GM19025 (cell line): Measurements from ENCODE around the gene RPAIN.

Experiments used
- ATAC-seq: cut with Tn5 transposase; IDR thresholded peaks from one replicate; pipeline ENCODE4 v1.9.1; 2021; ENCODE audit warnings: mild to moderate bottlenecking, low read depth, moderate library complexity; ENCODE audit not compliant: unreplicated experiment

The RPAIN gene, protein sequence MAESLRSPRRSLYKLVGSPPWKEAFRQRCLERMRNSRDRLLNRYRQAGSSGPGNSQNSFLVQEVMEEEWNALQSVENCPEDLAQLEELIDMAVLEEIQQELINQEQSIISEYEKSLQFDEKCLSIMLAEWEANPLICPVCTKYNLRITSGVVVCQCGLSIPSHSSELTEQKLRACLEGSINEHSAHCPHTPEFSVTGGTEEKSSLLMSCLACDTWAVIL

DNA sequence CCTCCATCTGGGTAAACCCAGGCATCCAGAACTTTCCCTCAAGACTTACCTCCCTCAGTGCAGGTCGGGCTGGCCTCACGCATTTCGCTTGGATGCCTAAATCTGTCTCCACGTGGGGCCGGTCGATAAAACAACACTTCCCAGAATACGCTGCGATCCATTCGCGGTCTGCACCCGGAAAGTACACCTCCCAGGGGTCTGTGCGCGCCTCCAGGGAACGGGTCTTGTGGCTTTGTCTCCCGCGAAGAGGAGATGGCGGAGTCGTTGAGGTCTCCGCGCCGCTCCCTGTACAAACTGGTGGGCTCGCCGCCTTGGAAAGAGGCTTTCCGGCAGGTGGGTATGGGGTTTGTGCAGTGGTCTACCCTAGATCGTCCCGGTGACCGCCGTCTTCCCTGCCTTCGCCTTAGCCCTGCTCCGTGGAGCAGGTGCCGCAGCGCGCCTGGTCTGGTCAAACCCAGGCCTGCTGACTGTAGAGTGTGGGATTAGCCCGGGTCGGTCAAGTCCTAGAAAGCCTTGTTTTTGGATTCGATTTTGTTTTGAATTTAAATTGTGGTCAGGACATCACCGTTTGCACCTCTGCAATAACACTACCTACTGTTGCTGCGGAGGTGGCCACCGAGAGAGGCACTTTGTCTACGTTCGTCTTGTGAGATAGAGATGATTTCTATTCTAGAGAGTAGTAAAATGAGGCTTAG, at the start of gene RPAIN:
RPAIN (plus strand) TSS at position 224 of the 695 bp plus-strand sequence; CDS start at position 253, 29 bp downstream.
- peak; percentile 46 for ATAC-seq

DNA sequence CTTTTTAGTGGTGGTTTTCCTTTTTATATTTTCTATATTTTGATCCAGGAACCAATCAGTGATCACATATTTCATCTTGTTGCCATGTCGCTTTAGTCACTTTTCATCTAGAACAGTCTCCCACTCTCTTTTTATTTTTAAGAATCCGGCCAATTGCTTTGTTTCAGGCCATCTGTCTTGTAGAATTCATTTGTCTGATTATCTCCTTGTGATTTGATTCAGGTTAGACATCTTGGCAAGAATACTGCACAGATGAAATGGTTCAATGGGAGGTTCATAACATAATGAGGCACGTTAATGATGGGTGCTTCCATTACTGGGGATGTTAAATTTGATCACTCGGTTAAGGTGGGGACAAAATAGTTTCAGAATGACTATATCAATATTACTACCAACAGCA, 49.6 kb upstream of the RPAIN start:
- no peak for ATAC-seq

DNA sequence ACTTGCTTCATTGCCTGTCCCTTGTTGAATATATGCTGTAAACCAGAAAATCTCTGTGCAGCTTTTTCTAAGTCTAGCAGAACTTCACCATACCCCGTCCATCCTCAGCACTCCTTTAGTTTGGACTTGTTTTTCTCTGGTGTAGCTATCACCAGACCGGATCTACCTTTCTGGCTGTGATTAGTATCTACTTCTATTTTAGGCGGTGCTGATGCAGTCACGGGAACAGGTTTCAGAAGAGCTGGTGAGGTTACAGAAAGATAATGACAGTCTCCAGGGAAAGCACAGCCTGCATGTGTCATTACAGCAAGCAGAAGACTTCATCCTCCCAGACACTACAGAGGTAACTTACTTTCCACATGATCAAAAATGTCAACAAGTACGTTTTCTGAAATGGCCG, 46.9 kb upstream of the RPAIN start:
- no peak for ATAC-seq

DNA sequence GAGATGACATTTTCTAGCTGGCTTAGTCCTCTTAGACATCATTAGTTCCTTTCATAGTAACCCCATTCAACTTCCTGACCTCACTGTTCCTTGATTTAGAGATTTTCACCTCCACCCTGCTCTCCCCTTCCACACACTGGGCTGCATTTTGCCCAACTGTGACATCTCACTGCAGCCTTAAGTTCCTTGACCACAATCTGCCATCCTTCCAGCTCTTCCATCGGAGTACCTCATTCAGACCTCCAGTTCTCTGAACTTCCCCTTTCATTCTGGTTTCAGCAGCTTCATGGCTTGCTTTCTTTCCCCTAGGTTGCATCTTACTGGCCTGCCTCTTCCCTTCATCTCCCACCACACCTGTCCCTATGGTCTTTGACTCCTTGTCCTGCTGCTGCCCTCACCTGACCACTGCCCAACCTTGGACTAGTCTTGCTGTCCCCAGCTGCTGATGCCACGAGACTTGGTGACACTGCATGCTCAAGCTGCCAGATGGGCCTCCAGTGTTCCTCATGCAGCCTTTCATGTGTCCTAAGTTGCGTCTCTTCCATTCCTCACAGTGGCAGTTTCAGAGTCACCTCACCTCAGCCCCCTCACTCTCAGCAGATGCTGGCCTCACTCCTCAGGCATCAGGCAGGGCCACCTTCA, 41.3 kb upstream of the RPAIN start:
- no peak for ATAC-seq

DNA sequence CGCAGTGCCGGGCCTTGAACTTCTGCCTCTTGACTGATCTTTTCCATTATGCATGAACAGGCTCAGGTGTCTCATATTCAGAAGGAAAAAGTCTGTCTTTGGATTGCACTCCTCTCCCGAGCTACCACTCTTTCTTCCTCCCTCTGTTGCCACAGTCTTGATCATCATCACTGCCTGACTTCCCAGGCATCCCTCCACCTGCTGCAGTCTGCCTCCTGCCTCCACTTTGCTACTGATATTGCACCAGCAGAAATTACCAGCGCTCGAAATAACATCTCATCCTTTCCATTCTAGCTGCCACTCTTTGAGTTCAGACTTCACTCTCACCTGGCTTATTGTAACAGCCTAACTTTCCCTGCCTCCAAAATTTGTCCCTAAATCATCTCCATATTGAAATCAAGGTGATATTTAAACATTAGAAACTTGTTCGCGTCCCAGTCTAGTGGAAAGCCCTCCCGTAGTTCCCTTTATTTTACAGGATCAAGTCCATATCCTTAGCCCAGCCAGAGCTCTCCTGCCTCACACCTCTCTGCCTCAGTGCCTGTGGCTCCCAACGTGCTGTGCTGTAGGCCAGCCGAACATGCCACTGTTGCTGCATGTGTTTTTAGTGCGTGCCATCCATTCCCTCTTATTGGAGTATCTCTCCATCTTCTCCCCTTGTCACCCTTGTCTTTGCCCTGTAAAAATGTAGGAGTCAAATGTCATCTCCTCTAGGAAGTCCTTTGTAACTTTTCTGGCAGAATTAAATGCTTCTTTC, 40.5 kb upstream of the RPAIN start:
- ATAC-seq: no peak

DNA sequence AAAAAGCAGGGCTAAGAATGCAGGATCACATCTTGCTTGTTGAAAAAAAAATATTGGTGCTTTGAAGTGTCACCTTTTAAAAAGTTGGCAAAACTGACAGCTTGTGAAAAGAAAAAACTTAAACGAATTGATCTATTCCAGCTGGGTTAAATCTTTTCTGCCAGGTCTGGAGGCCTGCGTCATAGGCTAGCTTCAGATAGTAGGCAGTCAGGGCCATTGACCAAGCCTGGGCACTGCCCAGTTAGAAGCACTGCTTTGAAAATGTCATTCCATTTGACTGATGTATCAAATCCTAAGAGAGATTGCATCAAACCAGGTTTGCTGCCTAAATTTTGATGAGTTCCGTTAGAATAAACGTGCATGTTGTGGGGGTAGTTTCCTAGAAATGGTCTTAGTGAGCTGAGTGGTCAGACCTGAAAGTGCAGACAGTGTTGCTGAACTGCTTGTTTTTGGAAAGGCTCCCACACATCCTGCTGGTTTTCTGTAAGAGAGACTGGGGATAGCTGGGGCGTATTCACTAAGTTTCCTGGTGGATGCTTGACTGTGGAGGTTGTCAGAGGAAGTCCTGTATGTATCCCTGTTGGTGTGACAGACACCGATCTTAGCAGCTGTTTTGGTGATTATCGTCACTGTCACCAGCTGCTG, 39.4 kb upstream of the RPAIN start:
- ATAC-seq: no peak

DNA sequence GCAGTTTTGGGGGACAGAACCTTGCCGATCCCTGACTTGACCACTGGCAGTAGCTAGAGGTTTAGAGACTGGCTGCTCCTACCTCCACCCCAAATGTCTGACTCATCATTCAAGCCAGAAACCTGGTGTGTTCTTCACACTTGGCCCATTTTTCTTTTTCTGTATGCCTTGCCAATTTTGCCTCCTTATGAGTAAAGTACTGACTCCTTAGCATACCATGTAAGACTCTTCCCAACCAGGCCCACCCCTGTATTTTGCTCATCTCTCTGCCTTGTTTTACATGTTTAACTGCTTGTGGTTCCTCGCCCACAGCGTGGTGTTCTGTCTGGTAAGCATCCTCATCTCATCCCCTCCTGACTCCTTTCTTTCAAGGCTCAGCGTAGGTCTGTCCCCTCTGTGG, 38.4 kb upstream of the RPAIN start:
- ATAC-seq: no peak

DNA sequence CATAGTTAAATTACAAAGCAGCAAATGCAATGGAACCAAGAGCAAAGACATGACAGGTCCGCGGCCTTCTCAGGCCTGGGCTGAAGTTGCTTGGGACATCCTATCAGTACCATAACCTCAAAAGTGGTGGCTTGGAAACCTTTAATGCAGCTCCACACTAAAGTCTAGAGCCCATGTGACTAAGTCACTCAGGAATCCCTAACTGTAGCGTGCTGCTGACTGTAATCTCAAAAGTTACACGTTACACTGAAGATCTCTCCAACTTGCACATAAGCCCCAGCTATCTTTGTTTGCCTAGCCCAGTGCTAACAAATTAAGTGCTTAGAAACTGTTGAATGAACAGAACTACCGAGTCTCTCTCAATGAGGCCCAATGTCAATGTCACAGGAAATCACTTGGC, 28.3 kb upstream of the RPAIN start:
- no peak for ATAC-seq

DNA sequence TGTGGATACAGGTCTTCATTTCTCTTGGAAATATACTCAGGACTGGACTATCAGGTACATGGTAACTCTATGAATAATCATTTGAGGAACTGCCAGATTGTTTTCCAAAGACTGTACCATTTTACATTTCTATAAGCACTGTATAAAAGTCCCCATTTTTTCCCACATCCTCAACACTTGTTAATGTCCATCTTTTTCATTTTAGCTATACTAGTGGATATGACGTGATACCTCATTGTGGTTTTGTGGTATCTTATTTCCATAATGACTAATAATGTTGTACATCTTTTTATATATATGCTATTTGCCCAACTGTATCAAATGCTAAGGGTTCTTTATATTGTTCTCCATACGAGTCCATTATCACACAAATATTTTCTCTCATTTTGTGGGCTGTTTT, 23.4 kb upstream of the RPAIN start:
- no peak for ATAC-seq

DNA sequence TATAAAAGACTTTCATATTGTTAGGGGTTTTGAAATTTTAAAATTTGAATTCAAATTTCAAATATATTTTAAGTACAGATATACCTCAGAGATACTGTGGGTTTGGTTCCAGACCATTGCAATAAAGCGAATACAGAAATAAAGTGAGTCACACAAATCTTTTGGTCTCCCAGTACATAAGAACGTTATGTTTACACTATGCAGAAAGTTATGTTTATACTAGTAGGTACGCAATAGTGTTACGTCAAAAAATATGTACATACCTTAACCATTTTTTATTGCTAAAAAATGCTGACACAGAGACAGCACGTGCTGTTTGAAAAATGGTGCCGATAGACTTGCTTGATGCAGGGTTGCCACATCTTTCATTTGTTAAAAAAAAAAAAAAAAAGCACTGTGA, 20.2 kb upstream of the RPAIN start:
- ATAC-seq: no peak

DNA sequence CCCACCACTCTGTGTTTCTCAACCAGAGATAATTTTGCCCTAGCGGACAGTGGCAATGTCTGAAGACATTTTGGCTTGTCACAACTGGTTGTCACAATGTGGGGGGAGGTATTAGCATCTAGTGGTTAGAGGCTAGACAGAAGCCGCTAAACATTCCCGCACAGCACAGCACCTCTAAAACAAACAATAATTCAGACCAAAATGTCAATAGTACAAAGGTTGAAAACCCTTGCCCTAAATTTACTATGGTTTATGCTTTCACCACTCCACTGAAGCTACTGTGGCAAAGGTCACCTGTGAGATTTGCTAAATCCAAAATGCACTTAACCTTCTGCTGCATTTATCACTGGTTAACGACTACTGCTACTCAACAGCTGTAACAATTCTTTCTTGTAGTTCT, 14.6 kb upstream of the RPAIN start:
- ATAC-seq: no peak

DNA sequence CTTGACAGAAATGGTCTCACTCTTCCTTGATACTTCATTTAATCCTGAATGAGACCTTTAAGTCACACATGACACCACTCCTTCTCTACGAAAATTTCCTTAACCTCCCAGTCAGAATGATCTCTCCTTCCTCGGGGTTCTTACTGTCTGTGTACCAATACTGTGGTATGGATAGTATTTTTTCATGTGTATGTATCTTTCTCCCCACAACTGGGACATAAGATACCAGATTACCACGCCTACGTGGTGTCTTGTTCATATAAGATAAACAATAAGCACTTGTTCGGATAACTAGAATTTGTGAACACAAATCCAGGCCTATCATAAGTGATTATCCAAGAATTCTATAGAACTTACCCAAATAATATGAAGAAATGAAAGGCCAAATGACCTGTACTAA, 11.8 kb upstream of the RPAIN start:
- ATAC-seq: no peak

DNA sequence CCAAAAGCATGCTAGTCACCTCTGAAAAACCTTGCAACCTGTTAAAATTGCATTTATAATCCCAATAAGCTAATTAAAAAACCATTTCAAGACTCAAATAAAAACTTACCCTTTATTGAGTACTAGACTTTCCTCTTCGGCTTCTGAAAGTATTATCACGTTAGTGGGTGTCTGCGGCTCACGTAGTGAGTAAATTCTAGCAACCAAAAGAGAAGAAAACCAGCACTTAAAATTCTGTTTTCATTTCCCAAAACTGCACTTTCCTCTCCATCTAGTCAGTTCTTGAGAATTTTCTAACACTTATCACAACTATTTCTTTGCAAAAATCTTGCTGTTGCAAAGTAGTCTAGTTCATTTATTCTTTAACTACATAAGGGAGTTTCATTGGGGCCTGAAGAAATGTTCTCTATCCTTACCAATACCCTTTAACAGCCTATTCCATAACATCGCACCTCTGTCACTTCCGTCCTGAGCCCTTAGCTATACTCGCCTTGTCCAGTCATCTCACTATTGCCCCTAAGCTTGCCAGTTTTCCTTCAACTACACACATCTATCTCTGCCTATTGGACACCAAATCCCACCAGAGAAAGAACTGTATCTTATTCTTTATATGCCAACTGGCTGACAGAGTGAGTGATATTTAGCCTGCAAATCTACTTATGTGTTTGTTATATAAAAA, 9.2 kb upstream of the RPAIN start:
- no peak for ATAC-seq

DNA sequence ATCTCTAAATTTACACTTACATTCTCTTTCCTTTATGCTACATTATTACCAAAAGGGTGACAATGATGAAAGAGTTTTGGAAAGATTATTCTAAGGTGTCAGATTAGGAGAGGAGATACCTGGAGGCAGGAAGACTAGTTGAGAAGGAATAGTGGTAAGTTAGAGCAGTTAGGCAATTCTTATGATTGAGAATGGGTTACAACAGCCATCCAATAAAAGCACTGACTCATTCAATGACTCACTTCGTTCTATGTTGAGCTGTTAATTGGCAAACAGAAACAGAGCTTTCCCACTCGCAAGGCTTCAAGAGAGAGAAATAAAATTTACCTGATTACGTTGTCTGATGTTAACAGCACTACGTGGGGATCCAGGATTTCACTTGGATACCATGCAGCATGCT, 6.3 kb upstream of the RPAIN start:
- ATAC-seq: no peak

DNA sequence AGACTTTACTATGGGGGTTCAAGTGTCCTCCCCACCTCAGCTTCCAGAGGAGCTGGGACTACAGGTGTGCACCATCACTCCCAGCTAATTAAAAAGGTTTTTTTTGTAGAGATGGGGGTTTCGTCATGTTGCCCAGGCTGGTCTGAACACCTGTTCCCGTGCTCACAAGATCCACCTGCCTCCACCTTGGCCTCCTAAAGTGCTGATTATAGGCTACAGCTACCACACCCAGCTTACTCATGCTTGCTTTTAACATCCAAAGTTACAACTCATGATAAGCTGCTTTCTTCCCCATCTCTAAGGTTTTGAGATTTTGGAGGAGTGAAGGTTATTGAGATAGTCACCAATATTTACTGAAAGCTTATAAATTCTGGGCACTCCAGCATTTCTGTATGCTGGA, 3.1 kb upstream of the RPAIN start:
- ATAC-seq: no peak

DNA sequence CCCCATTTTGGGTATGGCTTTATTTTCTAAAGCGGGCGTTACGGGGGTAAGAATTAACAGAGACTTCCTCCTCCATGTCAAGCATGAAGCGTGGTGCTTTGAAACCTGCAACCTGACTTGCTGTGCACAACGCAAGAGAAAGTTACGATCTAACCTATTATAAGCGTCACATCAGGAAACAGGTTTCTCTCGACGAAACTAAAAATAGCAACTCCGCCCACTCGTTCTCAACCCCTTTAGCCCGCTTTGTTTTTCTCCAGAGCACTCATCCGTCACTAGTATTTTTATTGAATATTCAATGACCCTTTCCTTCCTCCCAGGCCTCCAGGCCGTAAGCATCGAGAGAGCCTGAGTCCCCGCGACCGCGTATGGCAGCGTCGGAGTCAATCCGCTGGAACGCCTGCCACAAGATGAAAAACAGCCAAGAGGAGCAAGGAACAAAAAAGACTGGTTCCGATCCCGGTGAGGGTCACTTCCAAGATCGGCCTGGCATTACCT, 1.1 kb upstream of the RPAIN start:
- ATAC-seq: peak; percentile 31

DNA sequence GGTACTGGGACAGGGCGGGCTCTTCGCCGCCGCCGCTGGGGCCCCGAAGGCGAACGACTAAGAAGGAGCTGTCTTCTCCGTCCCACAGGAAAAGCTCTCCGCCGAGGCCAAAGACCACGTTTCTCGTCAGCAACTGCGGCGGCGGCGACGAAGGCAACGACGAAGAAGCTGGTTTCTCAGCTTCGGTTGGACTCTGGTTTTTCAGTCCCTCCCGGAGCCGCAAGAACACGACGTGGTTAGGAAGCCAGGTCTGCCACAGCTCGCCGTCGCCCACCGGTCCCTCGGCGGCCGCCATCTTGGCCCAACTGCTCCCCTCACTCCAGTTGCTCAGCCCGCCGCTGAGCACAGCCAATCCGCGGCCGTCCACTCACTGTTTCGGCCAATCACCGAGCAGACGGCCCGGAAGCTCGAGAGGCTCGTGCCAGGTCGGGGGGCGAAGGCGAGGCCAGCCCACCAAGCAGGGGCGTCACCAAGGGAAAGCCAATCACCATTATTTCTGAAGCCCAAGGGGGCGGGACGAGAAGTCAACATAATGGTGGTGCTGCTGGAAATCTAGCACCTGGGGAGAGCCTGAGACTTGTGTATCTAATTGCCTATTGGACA, 525 bp upstream of the RPAIN start, which contains the start of gene NUP88:
NUP88 (minus strand) TSS at position 307 of the 603 bp plus-strand sequence; CDS start at position 295, 12 bp downstream.
- peak; percentile 82 for ATAC-seq

DNA sequence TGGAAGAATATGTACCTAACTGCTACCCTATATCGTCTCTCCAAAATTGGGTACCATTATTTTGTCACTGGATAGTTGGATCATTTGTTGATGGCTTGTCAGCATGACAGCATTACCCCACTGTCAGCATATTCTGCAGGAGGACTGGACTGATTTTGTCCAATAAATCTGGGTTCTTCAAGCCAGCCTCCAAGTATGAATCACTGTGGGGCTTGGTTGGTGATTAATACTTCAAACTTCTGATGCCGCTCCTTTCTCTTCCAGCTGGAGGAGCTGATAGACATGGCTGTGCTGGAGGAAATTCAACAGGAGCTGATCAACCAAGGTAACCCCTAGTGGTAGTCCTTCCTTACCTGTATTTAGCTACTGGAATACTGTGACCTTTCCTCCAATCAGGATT, 2.5 kb downstream of the RPAIN start:
- no peak for ATAC-seq

DNA sequence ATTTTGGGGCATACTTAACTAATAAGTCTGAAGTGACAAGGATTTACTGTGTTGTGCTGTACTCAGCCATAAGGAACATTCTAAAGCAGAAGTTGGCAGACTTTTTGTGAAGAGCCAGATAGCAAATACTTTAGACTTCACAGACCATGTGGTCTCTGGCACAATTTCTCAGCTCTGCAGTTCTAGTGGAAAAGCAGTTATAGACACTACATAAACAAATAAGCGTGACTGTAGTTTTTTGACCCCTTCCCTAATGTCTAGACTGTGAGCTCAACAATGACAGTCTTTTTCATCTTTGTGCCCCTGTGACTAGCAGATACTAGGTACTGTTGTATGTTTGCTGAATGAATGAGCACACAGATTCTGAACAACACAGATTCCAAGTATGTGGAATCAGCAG, 4.9 kb downstream of the RPAIN start:
- no peak for ATAC-seq
